ENCODE measurements around the gene MT1M.

MT1M gene

DNA sequence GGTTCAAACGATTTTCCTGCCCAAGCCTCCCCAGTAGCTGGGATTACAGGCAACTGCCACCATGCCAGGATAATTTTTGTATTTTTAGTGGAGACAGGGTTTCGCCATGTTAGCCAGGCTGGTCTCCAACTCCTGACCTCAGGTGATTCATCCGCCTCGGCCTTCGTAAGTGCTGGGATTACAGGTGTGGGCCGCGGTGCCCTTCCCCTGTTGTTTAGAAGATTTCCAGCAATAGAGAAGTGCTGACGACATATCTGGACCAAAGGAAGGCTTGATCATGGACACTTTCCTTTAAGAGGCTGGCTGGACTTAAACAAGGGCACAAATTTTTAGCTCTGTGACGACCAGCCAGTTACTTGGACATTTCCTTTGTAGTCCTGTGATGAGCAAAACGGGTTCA is 1.3 kb upstream of the MT1M start:
- no peak for DNase-seq

DNA sequence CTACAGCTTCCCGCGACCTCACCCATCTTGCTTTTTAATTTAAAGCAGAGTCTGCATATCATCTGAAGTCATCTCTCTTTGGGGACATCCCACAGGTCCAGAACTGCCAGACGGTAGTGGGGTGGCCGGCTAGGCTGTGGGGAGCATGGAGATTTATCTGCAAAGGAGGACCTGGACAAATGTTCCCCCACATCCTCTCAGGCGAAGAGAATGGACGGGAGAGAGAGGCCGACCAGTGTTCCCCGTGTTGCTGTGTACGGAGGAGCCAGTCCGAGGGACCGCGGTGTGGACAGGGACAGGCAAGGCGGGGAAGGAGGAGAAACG is 665 bp upstream of the MT1M start:
- no peak for DNase-seq

DNA sequence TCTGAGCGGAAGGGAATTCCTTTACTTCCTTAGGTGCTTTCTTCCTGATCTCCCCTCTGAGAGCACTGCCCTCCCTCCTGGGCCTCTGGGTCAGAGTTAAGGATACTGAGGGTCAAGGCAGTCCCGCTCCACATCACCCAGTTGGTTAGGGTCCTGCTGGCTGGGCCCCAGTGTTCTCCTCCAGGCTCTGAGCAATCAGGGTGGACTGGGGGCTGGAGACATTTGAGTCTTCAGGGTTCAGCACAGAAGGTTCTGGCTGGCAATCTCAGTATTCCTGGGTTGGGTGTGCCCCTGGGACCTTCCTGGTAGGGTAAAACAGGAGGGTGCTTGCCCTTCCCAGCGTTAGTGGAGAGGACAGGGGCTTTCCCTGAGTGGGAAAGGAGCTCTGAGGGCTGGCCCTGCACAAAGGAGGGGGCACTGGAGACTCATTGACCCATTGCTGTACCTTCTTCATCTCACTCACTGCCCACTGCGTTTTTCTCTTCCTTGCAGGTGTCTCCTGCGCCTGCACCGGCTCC is 448 bp downstream of the MT1M start:
- no peak for DNase-seq

- no peak for DNase-seq
Measured at GRCh38 chr16:56633535-56633934, 1.1 kb downstream of the MT1M start.

GRCh38 chr16:56634715-56635440 is 2.4 kb downstream of the MT1M start:
- DNase-seq = no peak

DNA sequence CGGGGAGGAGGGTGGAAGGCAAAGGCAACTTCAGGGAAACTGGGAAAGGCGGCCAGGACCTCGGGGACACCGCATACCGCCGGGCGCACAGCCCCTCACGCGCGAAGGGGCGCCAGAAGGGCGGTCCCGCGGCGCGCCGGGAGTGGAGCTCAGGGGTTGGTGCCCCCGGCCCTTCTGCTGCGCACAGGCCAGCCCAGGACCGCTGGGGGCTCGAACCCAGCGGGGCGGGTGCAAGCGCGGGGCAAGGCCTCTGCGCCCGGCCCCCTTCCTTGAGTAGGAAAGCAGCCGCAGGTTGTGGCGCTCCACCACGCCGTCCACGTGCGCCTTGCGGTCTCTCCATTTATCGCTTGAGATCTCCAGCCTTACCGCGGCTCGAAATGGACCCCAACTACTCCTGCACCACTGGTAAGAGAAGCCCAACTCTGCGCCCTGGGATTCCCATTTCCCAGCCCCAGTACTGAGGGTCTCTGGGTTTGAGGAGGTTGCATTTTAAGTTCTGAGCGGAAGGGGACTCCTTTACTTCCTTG is 3.0 kb downstream of the MT1M start:
- no peak for DNase-seq

DNA sequence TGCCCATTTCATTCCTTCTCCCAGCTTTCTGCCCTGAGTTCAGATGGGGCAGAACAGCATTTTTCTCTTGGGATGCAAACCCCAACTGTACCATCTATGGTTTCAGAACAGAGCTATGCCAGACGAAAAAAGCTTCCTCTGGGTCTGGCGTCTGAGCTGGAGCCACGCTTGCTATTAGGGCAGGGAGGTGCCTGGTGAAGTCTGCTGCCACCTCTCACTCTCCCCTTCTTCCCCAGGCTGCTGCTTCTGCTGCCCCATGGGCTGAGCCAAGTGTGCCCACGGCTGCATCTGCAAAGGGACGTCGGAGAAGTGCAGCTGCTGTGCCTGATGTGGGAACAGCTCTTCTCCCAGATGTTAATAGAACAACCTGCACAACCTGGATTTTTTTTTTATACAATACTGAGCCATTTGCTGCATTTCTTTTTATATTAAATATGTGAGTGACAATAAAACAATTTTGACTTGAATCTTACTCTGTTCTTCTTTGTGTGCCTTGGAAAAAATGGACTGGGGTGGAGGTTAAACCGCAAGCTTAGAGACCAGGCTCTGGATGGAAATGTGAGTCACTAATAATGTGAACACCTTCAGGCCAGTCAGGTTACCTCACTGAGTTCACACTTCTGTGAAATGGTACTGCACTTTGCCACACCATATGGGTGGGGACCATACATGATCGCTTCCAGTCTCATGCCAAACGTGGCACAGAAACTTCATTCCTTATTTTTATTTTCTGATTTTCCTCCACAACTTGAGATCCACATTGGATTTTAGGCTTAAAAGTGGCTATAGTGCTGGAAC is 4.4 kb downstream of the MT1M start:
- no peak for DNase-seq

DNA sequence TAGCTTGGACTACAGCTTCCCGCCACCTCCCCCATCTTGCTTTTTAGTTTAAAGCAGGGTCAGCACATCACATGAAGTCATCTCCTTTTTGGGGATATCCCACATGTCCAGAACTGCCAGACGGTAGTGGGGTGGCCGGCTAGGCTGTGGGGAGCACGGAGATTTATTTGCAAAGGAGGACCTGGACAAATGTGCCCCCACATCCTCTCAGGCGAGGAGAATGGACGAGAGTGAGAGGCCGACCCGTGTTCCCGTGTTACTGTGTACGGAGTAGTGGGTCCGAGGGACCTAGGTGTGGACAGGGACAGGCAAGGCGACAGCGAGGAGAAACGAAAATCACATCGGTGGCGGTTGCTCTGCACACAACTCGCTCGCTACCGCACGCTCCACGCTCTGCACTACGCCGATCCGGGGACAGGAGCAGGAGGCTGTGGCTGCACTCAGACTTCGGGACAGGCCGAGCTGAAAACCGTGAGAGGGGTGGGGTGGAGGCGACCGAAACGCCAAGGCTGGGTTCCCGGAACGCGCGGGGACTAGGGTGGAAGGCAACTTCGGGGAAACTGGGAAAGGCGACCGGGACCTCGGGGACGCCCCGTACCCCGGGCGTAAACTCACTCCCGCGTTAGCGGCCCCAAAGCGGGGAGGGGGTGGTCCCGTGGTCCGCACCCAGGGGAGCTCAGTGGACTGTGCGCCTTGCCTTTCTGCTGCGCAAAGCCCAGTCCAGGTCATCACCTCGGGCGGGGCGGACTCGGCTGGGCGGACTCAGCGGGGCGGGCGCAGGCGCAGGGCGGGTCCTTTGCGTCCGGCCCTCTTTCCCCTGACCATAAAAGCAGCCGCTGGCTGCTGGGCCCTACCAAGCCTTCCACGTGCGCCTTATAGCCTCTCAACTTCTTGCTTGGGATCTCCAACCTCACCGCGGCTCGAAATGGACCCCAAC is 5.6 kb downstream of the MT1M start, which contains the start of gene MT1A:
Gene MT1A, plus strand, starts transcription at position 853 of the 937 bp plus-strand sequence. Its CDS starts 73 bp downstream, at position 926.
- no peak for DNase-seq

DNA sequence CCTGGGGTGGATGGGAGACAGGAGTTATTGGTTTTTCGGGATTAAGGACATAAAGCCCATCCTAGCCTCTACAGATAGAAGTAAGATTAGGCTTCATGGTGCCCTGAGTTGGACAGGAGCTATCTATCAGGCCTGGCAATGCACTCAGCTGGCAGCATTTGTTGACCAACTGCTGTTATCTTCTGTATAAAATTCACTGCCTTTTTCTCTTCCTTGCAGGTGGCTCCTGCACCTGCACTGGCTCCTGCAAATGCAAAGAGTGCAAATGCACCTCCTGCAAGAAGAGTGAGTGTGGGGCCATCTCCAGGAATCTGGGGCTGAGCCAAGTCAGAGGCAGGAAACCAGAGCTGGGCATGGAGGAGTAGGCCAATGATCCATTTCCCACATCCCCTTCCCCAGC is 6.6 kb downstream of the MT1M start:
- DNase-seq = no peak

GRCh38 chr16:56640076-56640475 is 7.6 kb downstream of the MT1M start:
- no peak for DNase-seq

- DNase-seq = no peak
Measured at GRCh38 chr16:56641166-56641565, 8.7 kb downstream of the MT1M start.

- DNase-seq = peak; percentile 96
Measured at GRCh38 chr16:56643080-56643778, 10.8 kb downstream of the MT1M start.

DNA sequence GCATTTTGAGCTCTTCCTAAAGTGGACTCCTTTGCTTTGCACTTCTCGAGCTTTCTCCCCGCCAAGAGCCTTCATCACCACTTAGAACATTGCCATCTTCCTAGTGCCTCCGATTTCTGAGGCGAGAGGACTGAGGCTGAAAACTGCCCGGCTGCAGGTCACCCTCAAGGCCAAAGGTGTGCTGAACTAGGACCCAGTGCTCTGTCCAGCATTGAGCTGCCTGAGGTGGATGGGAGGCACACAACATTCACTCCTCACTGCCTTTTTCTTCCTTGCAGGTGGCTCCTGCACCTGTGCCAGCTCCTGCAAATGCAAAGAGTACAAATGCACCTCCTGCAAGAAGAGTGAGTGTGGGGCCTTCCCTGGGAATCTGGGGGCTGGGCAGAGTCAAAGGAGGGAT is 11.4 kb downstream of the MT1M start:
- DNase-seq = no peak

DNA sequence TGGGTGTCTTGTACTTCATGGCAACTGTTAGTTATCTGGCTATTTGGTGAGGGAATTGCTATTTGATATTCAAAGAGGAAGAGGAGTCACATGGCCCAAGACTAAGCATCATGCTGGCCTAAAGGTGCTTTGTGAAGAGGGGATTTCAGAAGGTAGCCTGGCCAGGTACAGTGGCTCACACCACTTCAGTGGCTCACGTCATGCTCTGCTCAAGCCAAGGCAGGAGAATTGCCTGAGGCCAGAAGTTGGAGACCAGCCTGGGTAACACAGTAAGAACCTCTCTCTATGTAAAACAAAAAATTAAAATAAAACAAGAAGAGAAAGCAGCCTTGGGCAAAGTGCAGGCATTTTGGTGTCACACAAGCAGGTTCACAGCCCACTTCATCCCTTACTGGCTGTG is 12.9 kb downstream of the MT1M start:
- DNase-seq = no peak

GRCh38 chr16:56645838-56646237 is 13.4 kb downstream of the MT1M start:
- DNase-seq = no peak

DNA sequence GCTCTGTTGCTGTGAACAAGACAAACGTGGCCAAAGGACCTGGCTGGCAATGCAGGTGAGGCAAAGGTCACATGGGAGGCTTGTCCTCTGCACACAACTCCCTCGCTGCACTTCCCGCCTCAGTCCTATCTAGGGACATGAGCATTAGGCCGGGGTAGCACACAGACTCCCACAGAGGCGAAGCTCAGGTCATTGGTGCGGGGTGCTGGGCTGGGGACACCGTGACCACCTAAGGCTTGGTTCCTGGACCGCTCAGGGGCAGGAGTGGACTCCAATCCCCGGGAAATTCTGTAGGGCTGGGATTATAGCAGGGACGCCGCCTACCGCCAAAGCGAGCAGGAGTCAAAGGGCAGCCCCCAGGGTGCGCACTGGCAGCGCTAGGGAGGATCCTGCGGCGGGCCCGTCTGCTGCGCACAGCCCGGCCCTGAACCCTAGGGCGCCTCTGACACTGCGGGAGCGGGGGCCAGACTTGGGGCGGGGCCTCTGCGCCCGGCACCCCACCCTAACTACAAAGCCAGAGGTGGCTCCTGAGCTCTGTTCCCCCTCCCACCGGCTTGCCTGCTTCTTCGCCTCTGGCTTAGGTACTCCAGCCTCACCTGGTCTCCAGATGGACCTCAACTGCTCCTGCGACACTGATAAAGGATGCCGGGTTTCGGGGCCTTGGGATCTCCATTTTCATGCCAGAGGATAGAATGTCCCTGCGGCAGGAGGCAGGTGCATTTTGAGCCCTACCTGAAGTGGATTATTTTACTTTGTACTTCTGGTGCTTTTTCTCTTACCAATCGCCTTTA is 15.4 kb downstream of the MT1M start:
- DNase-seq = no peak

GRCh38 chr16:56649271-56649670 is 16.8 kb downstream of the MT1M start:
- DNase-seq = no peak

GRCh38 chr16:56649820-56650219 is 17.4 kb downstream of the MT1M start:
- no peak for DNase-seq

DNA sequence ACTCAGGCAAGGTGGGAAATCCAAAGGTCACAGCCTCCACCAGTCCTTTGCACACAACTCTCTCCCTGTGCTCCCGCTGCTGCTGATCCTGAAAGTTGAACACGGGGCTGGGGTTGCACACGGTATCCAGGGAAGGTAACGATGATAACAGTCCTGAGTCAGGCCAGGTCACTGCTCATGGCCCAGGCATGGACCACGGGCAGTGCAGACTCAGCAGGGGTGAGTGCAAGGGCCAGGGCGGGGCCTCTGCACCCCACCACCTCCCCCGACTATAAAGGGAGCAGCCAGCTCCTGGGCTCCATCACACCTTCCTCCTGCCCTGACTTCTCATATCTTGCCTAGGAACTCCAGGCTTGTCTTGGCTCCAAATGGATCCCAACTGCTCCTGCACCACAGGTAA is 19.1 kb downstream of the MT1M start, which contains the start of gene MT1B:
Gene MT1B, plus strand, starts transcription at position 301 of the 400 bp plus-strand sequence. Its CDS starts 68 bp downstream, at position 369.
- no peak for DNase-seq

DNA sequence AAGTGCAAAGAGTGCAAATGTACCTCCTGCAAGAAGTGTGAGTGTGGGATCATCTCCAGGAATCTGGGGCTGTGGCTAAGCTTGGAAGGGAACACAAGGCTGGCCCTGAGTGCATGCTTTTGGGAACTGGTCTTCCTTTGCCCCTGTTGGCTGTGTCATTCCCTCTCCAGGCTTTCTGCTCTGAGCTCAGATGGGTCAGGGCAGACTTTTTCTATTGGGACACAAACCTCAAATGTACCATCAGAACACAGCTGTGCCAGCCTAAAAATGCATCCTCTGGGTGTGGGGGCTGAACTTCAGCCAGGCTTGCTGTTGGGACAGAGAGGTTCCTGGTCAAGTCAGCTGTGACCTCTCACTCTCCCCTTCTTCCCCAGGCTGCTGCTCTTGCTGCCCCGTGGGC is 20.1 kb downstream of the MT1M start:
- DNase-seq = no peak

DNA sequence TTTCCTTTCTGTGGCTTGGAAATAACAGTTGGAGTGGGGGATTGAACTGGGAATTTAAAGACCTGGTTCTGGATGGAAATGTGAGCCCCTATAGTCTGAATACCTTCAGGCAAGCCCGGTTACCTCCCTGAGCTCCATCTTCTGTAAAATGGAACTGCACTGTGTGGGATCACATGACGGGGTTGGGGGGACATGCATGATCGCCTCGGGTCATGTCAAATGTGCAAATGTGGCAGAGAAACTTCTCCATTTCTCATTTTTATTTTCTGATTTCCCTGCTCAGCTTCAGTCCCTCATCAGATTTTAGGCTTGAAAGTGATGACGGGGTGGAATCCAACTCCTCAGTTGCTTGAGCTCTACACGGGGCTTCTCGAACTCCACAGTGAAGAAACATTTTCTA is 20.8 kb downstream of the MT1M start:
- no peak for DNase-seq
